ENCODE measurements around the gene OR2W1. TPM values are rescaled to one million over a fixed set of nuclear protein-coding genes. Genes with fewer than 3 reads are reported as not detected.

Gene OR2W1, protein sequence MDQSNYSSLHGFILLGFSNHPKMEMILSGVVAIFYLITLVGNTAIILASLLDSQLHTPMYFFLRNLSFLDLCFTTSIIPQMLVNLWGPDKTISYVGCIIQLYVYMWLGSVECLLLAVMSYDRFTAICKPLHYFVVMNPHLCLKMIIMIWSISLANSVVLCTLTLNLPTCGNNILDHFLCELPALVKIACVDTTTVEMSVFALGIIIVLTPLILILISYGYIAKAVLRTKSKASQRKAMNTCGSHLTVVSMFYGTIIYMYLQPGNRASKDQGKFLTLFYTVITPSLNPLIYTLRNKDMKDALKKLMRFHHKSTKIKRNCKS
- total RNA-seq (2022; extraction: Qiagen RNA extraction) = not detected in 5 replicates

DNA sequence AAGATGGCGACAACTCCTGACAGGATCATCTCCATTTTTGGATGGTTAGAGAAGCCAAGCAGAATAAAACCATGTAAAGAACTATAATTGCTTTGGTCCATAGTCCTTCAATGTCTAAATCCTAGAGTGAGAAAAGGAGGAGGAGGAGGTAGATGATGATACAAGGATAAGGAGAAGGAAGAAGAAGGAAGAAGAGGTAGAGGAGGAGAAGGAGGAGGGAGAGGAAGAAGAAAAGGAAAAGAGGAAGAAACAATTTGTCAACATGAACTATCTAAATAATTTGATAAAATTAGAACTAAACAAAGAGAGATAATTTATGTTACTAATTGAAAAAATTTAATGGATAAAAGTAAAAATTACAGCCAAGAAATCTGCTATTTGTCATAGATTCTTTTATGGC lies at the start of gene OR2W1:
TSS of gene OR2W1 (minus strand) at position 101 of the 400 bp plus-strand sequence. CDS start at position 101, 0 bp downstream.

DNA sequence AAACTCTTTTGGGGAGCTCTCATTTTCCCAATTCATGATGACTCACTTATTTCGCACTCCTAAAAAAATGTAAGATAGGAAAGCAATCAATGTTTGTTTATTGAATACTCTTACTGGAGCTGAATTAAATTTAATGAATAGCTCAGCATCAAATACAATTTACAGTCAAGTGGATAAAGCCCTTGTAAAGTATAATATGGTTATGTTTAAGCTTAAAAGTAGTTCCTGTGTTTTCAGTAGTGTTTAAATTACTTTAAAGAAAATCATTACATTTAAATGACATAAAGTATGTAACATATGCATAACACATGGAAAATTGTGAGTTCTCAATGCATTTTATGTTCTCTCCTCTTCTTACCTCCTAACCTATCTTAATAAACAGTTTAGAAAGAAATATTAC lies 42.2 kb upstream of the OR2W1 start, which contains the start of gene OR2B3:
TSS of gene OR2B3 (minus strand) at position 101 of the 400 bp plus-strand sequence. CDS start at position 36, 65 bp downstream.

DNA sequence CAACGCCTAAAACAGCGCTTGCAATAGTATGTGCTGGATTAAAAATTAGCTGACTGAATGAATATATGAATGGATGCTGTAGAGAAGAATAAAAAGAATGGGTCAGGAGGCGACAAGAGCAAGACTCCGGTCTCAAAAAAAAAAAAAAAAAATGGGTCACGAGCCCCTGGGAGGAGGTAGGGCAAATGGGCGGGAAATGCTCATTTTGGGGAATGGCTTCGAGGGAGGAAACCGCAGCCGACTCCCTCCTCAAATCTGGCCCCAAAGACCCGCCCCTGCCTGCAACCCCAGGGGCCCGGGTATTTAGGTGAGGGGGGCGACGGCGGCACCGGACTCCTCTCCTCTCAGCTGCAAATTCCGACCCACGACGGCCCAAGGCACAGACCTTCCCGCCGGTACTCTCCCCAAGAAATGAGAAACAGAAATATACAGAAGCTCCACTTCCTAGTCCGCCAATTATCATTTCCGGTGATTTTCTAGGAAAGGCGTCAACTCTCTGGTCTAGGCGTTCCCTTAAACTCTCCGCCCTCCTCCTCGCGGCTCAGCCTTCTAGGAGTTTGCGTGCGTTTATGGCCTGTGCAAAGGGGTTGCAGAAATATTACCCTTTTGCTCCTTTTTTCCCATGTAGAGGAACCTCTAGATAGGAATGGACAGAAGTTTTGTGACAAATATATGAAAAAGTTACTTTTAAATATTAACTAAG lies 39.6 kb downstream of the OR2W1 start, which contains the start of gene ZNF311:
TSS of gene ZNF311 (minus strand) at position 133 of the 703 bp plus-strand sequence. CDS start 1,361 bp downstream, outside the sequence.

Other genes starting within 250 kb of the OR2W1 start
- gene TRIM27, start 121.2 kb downstream of the OR2W1 start, total RNA-seq (2022; extraction: Qiagen RNA extraction) = 36.5 to 46.9 TPM (median 43.4 TPM) in 5 replicates
- 0.08 to 0.24 TPM (median 0.12 TPM) in 5 replicates for gene ZNF311, start 39.9 kb downstream of the OR2W1 start, total RNA-seq (2022; extraction: Qiagen RNA extraction)
- not detected in 5 replicates for gene OR2B3, start 42.1 kb upstream of the OR2W1 start, total RNA-seq (2022; extraction: Qiagen RNA extraction)
- gene OR2J1, start 54.3 kb upstream of the OR2W1 start, total RNA-seq (2022; extraction: Qiagen RNA extraction) = not detected in 5 replicates
- not detected in 5 replicates for gene OR2J3, start 62.9 kb upstream of the OR2W1 start, total RNA-seq (2022; extraction: Qiagen RNA extraction)
- gene OR2J2, start 125.7 kb upstream of the OR2W1 start, total RNA-seq (2022; extraction: Qiagen RNA extraction) = not detected in 5 replicates

Data from A549 treated with AZD2906 at 1 μM for 4 hours (cell line).